ENCODE measurements around the gene TEX30. TPM values are rescaled to one million over a fixed set of nuclear protein-coding genes. Genes with fewer than 3 reads are reported as not detected.

Gene TEX30
- total RNA-seq, 2 donors from 2014 or later = 3.7 to 8.3 TPM

- TF ChIP-seq CTCF (IDR thresholded peaks at IDR 0.05) = peak; percentile 67
- no peaks in the 10 kb centered on the region for H3K27me3 ChIP-seq
- no peaks in the 10 kb centered on the region for H3K9me3 ChIP-seq
- intact Hi-C loops (cut with DNase I) = no loop called here
- DNase-seq = peak; percentile 91
- H3K36me3 ChIP-seq = no peaks in the 10 kb centered on the region
- H3K4me1 ChIP-seq = no peaks in the 10 kb centered on the region
- peak overlapping the region; percentile 27 for H3K27ac ChIP-seq
- H3K4me3 ChIP-seq = peak overlapping the region; percentile 67
- H3K9ac ChIP-seq (ENCODE audit: low read depth in 2 of 2, low read length in 2 of 2) = peak overlapping the region; percentile 66 to 78
Observed at GRCh38 chr13:102800145-102801041, 26.8 kb upstream of the TEX30 start.

DNA sequence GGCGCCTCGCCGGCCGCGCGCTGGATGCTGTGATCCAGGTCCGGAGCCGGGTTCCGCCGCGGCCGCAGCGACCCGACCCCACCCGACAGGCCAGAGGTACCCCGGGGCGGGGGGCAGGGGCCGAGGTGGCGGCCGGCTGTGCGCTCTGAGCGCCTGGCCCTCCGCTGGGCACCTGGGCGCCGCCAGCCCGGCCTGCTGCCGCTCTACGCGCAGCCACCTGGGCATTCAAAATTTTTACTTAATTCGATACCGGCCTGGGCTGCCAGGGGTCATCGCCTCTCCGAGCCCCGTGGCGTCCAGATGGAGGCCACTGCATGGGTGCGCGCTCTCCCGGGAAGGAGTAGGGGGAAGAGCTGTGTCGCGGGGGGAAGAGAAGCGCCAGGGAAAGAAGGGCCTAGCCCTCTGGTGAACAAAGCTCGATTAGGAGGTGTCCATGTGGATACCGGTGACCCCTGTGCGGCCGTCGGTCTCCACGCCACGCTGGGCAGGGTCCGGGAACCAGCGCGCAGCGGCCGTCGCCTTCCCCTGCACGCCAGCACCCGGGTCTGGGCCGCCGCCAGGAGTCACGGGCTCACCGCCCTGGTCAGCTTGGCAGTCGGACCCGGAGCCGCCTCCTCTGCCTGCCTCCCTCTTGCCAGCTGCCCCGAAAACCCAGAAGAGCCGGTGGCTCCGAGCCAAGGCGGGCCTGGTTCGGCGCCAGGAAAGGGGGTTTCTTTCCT lies 26.0 kb upstream of the TEX30 start:
- Histone ChIP-seq H3K4me3 (peak overlapping the region; percentile 67), H3K9me3 (no peaks in the 10 kb centered on the region), H3K4me1 (no peaks in the 10 kb centered on the region), H3K36me3 (no peaks in the 10 kb centered on the region), H3K27ac (peak overlapping the region; percentile 27), H3K9ac (ENCODE audit: low read depth in 2 of 2, low read length in 2 of 2) (peak overlapping the region; percentile 66 to 78), H3K27me3 (no peaks in the 10 kb centered on the region)
- no peak for TF ChIP-seq CTCF (IDR thresholded peaks at IDR 0.05)
- DNase-seq = no peak
- intact Hi-C loops (cut with DNase I) = loop anchor here (5.0 kb wide), 1 partner anchor 48 kb away; the partner anchor contains the start of gene ERCC5

GRCh38 chr13:102798581-102799425 lies 25.2 kb upstream of the TEX30 start, which contains the start of the genes BIVM and POGLUT2:
Gene BIVM, plus strand, starts transcription at chr13:102799119. Its CDS starts 8,149 bp downstream, at chr13:102807268.
Gene POGLUT2, minus strand, starts transcription at chr13:102798976. Its CDS starts 306 bp downstream, at chr13:102798670.
- Histone ChIP-seq H3K9me3 (no peaks in the 10 kb centered on the region), H3K27me3 (no peaks in the 10 kb centered on the region), H3K9ac (ENCODE audit: low read depth in 2 of 2, low read length in 2 of 2) (peak within 1 kb of the TSS; percentile 72 to 78), H3K27ac (peak within 1 kb of the TSS; percentile 27), H3K4me3 (peak within 1 kb of the TSS; percentile 67), H3K36me3 (no peaks in the 10 kb centered on the region), H3K4me1 (no peaks in the 10 kb centered on the region)
- intact Hi-C loops (cut with DNase I) = loop anchor here (5.0 kb wide), 1 partner anchor 48 kb away; the partner anchor contains the start of gene ERCC5
- peak; percentile 94 for DNase-seq
- no peak for TF ChIP-seq CTCF (IDR thresholded peaks at IDR 0.05)

DNA sequence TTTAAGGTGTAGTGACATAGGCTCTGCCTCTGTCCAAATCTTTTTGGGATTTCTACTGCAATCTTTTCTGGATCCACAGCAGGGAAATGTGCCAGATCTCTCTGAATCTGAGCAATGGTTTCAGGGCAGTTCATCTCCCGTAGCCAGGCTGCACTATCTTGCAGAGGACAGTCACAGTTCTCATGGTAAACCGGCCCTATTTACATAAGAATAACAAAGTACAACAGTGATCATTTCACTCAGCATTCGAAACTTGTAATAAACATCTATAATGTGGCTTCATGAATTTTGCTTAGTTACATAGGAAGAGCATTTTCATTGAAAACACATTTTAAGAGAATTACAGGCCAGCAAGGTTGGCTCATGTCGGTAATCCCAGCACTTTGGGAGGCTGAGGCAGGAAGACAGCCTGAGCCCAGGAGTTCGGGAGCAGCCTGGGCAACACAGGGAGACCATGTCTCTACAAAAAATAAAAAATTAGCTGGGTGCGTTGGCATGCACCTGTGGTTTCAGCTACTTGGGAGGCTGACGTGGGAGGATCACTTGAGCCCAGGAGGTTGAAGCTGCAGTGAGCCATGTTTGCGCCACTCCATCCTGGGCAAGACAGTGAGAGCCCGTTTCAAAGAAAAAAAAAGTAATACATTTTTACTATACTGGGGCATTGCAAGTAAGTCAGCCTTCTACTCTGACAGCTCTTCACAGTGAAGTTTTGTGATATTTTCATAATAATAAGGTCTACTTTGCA lies 20.2 kb upstream of the TEX30 start:
- Histone ChIP-seq H3K36me3 (no peaks in the 10 kb centered on the region), H3K9ac (ENCODE audit: low read depth in 2 of 2, low read length in 2 of 2) (no peak overlapping the region), H3K27ac (no peak overlapping the region), H3K4me3 (no peak overlapping the region), H3K27me3 (no peaks in the 10 kb centered on the region), H3K9me3 (no peaks in the 10 kb centered on the region), H3K4me1 (no peaks in the 10 kb centered on the region)
- TF ChIP-seq CTCF (IDR thresholded peaks at IDR 0.05) = no peak
- intact Hi-C loops (cut with DNase I) = no loop called here
- DNase-seq = no peak

All from colonic mucosa (tissue), 4 donors.